Measurements from ENCODE around the gene VAV1. TPM values are rescaled to one million over a fixed set of nuclear protein-coding genes. Genes with fewer than 3 reads are reported as not detected.
A peak's percentile ranks its signal among the peaks of the same experiment; 100 is the strongest.

Gene VAV1
- total and polyA plus RNA-seq, 9 of the 15 experiments (the other 6 are each of a cell fraction or from before 2014, with no cell fraction given) = 0.46 to 20.1 (median 11.1) TPM

DNA sequence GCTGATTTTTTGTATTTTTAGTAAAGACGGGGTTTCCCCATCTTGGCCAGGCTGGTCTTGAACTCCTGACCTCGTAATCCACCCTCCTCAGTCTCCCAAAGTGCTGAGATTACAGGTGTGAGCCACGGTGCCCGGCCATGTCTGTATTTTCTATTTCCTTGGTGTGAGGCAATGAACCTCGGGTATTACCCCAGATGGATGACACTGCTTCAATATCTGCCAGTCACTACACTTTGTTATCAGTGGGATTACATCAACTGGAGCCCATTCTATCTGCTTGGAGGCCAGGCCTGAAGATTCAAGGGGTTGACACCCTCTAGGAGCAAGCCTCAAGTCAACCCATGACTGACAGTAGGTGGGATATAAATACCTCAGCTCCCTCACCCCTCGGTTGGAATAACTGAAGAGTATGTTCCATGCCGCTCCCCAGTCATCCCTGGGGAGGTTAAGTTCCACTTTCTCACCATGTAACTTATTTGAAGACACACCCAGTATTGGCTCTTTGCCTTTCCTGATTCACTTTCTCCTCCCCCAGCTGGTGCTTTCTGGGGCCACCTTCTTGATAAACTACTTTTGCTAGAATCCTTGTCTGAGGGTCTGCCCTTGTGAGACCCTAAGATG is 113.9 kb downstream of the VAV1 start:
- H3K36me3 ChIP-seq (ENCODE audit: control insufficient read depth, insufficient read depth, low read length) = no peaks in the 10 kb centered on the region
- H3K4me2 ChIP-seq (ENCODE audit: insufficient read depth, low read length) = no peak overlapping the region
- DNase-seq (ENCODE audit: extremely low read depth in 1 of 4, low spot score in 3 of 4) (no peak), ATAC-seq (no peak), FAIRE-seq (no peak)
- 4% methylated on average over 7 of the region's 7 CpGs for whole genome bisulfite sequencing (ENCODE audit: insufficient coverage, low coverage, missing lambda C conversion rate)
- no peaks in the 10 kb centered on the region for H3K79me2 ChIP-seq (ENCODE audit: control insufficient read depth, insufficient read depth, low read length)
- POLR2A ChIA-PET = interaction anchor here (1.3 kb wide), 1 partner anchor 33 kb away, joined by 3 read pairs; no protein-coding TSS in a partner anchor
- no peaks in the 10 kb centered on the region for H3K9me1 ChIP-seq (ENCODE audit: control insufficient read depth, insufficient read depth, low read length)
- H2AFZ ChIP-seq (ENCODE audit: low read depth, low read length) = no peak overlapping the region
- no peak overlapping the region for H3K27ac ChIP-seq (ENCODE audit: extremely low read depth, low read depth, low read length)
- in situ Hi-C loops (cut with MboI) = no loop called here
- no peaks in the 10 kb centered on the region for H4K20me1 ChIP-seq (replicated peaks; ENCODE audit: control insufficient read depth, insufficient read depth, low read length)
- CTCF ChIA-PET (ENCODE audit: low intra/inter-chr PET ratio) = no interaction called here
- no TSS peak for BruUV-seq (replicated peaks)
- no peaks in the 10 kb centered on the region; the same call in 1 of the 2 replicates for H3K9me3 ChIP-seq (replicated peaks; ENCODE audit: control insufficient read depth, insufficient read depth, low read depth, low read length)
- H3K27me3 ChIP-seq (ENCODE audit: control insufficient read depth in 2 of 2, insufficient read depth in 2 of 2, low read length in 2 of 2) = peaks cover 0 to 5% of the 10 kb centered on the region in 2 experiments; a peak in 3 of 5 replicates
- no peak overlapping the region for H3K9ac ChIP-seq (ENCODE audit: insufficient read depth in 1 of 2, low read depth in 2 of 2, low read length in 2 of 2)
- intact Hi-C loops (cut with micrococcal nuclease) = no loop called here
- no peak overlapping the region for H3K4me3 ChIP-seq
- TF ChIP-seq, protein P1, sequence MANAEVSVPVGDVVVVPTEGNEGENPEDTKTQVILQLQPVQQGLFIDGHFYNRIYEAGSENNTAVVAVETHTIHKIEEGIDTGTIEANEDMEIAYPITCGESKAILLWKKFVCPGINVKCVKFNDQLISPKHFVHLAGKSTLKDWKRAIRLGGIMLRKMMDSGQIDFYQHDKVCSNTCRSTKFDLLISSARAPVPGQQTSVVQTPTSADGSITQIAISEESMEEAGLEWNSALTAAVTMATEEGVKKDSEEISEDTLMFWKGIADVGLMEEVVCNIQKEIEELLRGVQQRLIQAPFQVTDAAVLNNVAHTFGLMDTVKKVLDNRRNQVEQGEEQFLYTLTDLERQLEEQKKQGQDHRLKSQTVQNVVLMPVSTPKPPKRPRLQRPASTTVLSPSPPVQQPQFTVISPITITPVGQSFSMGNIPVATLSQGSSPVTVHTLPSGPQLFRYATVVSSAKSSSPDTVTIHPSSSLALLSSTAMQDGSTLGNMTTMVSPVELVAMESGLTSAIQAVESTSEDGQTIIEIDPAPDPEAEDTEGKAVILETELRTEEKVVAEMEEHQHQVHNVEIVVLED (CRISPR knock-in tag; IDR thresholded peaks at IDR 0.05) = no peak
- no peak for TF ChIP-seq ILK (tag; IDR thresholded peaks at IDR 0.05; ENCODE audit: borderline replicate concordance, low read depth)
- no peak for TF ChIP-seq CEBPG (CRISPR knock-in tag; IDR thresholded peaks at IDR 0.05)
- TF ChIP-seq CEBPG (tag; conservative IDR thresholded peaks at IDR 0.05 in 1 of 2, IDR thresholded peaks at IDR 0.05 in 1 of 2) = peak; percentile 12 to 71; a peak in 2 of 4 replicates
- no peak for TF ChIP-seq SNRNP70 (optimal IDR thresholded peaks at IDR 0.05; ENCODE audit: low read depth, low read length)
- no peak for TF ChIP-seq MYNN (IDR thresholded peaks at IDR 0.05)
- no peak for TF ChIP-seq MYNN (CRISPR knock-in tag; IDR thresholded peaks at IDR 0.05)
- TF ChIP-seq EHMT2 (IDR thresholded peaks at IDR 0.05) = no peak
- TF ChIP-seq ATF7 (IDR thresholded peaks at IDR 0.05) = no peak
- 0 out of 5 replicates have a peak, but pooled peaks cover 0 to 1% of the 10 kb centered on the region in 2 experiments for H3K4me1 ChIP-seq (replicated peaks in 1 of 2; ENCODE audit: control insufficient read depth in 2 of 2, insufficient read depth in 2 of 2, low read length in 2 of 2)

Data from K562 (cell line).